HCT116 (cell line): Measurements from ENCODE around the gene FOXK1. TPM values are rescaled to one million over a fixed set of nuclear protein-coding genes. Genes with fewer than 3 reads are reported as not detected.

Experiments used
- ATAC-seq: fragments of 200-7000 bp; cut with Tn5 transposase; 2 replicates; pipeline ENCODE4 v1.9.1; 2020; ENCODE audit warnings: mild to moderate bottlenecking, moderate library complexity
- BruUV-seq: library from RNA; stranded (reverse); fragments of 400-500 nt; replicated peaks from 2 replicates; lab custom pipeline; 2021; lab: Mats Ljungman, UMichigan
- CTCF ChIA-PET: fragments of 300-600 bp; sonication (Branson Sonifier 250); formaldehyde crosslinking; loops from one replicate; lab custom pipeline; 2021; ENCODE audit warnings: antibody characterized with exemption; lab: Charles Lee
- POLR2A ChIA-PET: fragments of 300-600, 350-600 bp; sonication (Branson Sonifier 250); formaldehyde crosslinking; loops from one replicate; lab custom pipeline; 2021; ENCODE audit warnings: antibody characterized with exemption; lab: Charles Lee
- RAD21 ChIA-PET, 2 experiments: fragments of 300-600 bp; sonication (Branson Sonifier 250); formaldehyde crosslinking; loops; one replicate each; lab custom pipeline; 2023; ENCODE audit warnings: low total read pairs in 2 of 2; ENCODE audit not compliant: uncharacterized antibody in 2 of 2, unreplicated experiment in 2 of 2, low non-redundant PET in 1 of 2; lab: Charles Lee
- DNase-seq: peaks from one replicate; pipeline ENCODE4 v3.0.0-alpha.2; 2010; ENCODE audit warnings: low read depth, low spot score
- H2AFZ ChIP-seq: fragments of 200-600 bp; shearing (Covaris generic), sonication (generic); 2 replicates; pipeline ENCODE4 v1.6.1; 2017; ENCODE audit warnings: low read depth, mixed run types, mixed read lengths, antibody characterized with exemption, low read length; ENCODE audit not compliant: poor library complexity, severe bottlenecking
- H3K27ac ChIP-seq: 2 replicates; pipeline ENCODE4 v1.5.1; 2012; ENCODE audit warnings: low read depth, low read length
- H3K27me3 ChIP-seq: fragments of 200-600 bp; sonication (generic); 2 replicates; pipeline ENCODE4 v1.6.1; 2016; ENCODE audit warnings: mixed run types, low read length, mixed read lengths; ENCODE audit not compliant: insufficient read depth
- H3K36me3 ChIP-seq, 2 experiments: fragments of 200-500 bp in 1 of 2; fragments of 200-600 bp in 1 of 2; sonication (Bioruptor generic) in 1 of 2; sonication (generic) in 1 of 2; 2 replicates each; pipeline versions ENCODE4 v1.5.1 to v1.6.1; 2014 to 2016; ENCODE audit warnings: low read length in 2 of 2, inconsistent platforms in 1 of 2, mixed read lengths in 1 of 2, mixed run types in 1 of 2; ENCODE audit not compliant: insufficient read depth in 2 of 2, control insufficient read depth in 1 of 2
- H3K4me1 ChIP-seq, 2 experiments: fragments of 200-600 bp in 1 of 2; sonication (generic) in 1 of 2; 2 replicates each; pipeline versions ENCODE4 v1.5.1 to v1.6.1; 2012 to 2017; ENCODE audit warnings: low read length in 2 of 2, inconsistent platforms in 1 of 2, mild to moderate bottlenecking in 1 of 2, mixed read lengths in 1 of 2, mixed run types in 1 of 2, moderate library complexity in 1 of 2; ENCODE audit not compliant: insufficient read depth in 2 of 2, control insufficient read depth in 1 of 2
- H3K4me2 ChIP-seq: fragments of 200-600 bp; sonication (generic); 2 replicates; pipeline ENCODE4 v1.6.1; 2017; ENCODE audit warnings: mixed run types, low read length, mixed read lengths
- H3K4me3 ChIP-seq, 2 experiments: fragments of 200-600 bp in 1 of 2; sonication (generic) in 1 of 2; replicated peaks in 1 of 2; 2 replicates each; pipeline ENCODE4 v1.5.1; 2011 to 2016; ENCODE audit warnings: low read length in 2 of 2, control low read depth in 1 of 2, low read depth in 1 of 2, mild to moderate bottlenecking in 1 of 2, mixed read lengths in 1 of 2, mixed run types in 1 of 2
- H3K79me2 ChIP-seq: fragments of 200-600 bp; sonication (generic); 2 replicates; pipeline ENCODE4 v1.6.1; 2017; ENCODE audit warnings: mild to moderate bottlenecking, mixed run types, low read length, moderate library complexity, mixed read lengths; ENCODE audit not compliant: insufficient read depth
- H3K9ac ChIP-seq: fragments of 200-600 bp; sonication (generic); 2 replicates; pipeline ENCODE4 v1.6.1; 2016; ENCODE audit warnings: low read length, mixed read lengths
- H3K9me2 ChIP-seq: fragments of 200-600 bp; sonication (generic), shearing (Covaris generic); 2 replicates; pipeline ENCODE4 v1.6.1; 2017; ENCODE audit warnings: mixed run types, mild to moderate bottlenecking, moderate library complexity; ENCODE audit not compliant: insufficient read depth
- H3K9me3 ChIP-seq, 2 experiments: fragments of 200-500 bp in 1 of 2; fragments of 200-600 bp in 1 of 2; sonication (Bioruptor generic) in 1 of 2; sonication (generic) in 1 of 2; 2 replicates each; pipeline ENCODE4 v1.6.1; 2014 to 2017; ENCODE audit warnings: low read length in 2 of 2, mixed read lengths in 2 of 2, inconsistent platforms in 1 of 2, low read depth in 1 of 2, mild to moderate bottlenecking in 1 of 2, mixed run types in 1 of 2, moderate library complexity in 1 of 2; ENCODE audit not compliant: control insufficient read depth in 1 of 2, insufficient read depth in 1 of 2
- H4K20me1 ChIP-seq: fragments of 200-600 bp; sonication (generic), shearing (Covaris generic); 2 replicates; pipeline ENCODE4 v1.6.1; 2017; ENCODE audit warnings: mixed run types, mild to moderate bottlenecking, moderate library complexity; ENCODE audit not compliant: insufficient read depth
- CBX3 ChIP-seq: IDR thresholded peaks from 2 replicates; pipeline ENCODE4 v1.6.1; 2012; ENCODE audit warnings: low read depth
- EGR1 ChIP-seq: IDR thresholded peaks from 2 replicates; pipeline ENCODE4 v1.6.1; 2012; ENCODE audit warnings: low read depth
- ELF1 ChIP-seq: IDR thresholded peaks from 2 replicates; pipeline ENCODE4 v1.6.1; 2012; ENCODE audit warnings: low read depth, borderline replicate concordance
- EZH2phosphoT487 ChIP-seq: fragments of 200-600 bp; IDR thresholded peaks from 2 replicates; pipeline ENCODE4 v1.6.1; 2018; ENCODE audit warnings: antibody characterized with exemption, borderline replicate concordance
- FOSL1 ChIP-seq: IDR thresholded peaks from 2 replicates; pipeline ENCODE4 v1.6.1; 2012; ENCODE audit warnings: low read depth
- JUND ChIP-seq: IDR thresholded peaks from 2 replicates; pipeline ENCODE4 v1.6.1; 2012
- POLR2A ChIP-seq: IDR thresholded peaks from 2 replicates; pipeline ENCODE4 v1.7.0; 2011; ENCODE audit warnings: borderline replicate concordance; ENCODE audit not compliant: insufficient read depth, insufficient read length; ENCODE audit errors: extremely low read depth
- POLR2AphosphoS5 ChIP-seq: IDR thresholded peaks from 2 replicates; pipeline ENCODE4 v1.6.1; 2011; ENCODE audit warnings: mild to moderate bottlenecking, low read depth, low read length, moderate library complexity
- SIN3A ChIP-seq: IDR thresholded peaks from 2 replicates; pipeline ENCODE4 v1.6.1; 2012; ENCODE audit warnings: low read depth
- SP1 ChIP-seq: IDR thresholded peaks from 2 replicates; pipeline ENCODE4 v1.6.1; 2012; ENCODE audit warnings: low read depth
- SRF ChIP-seq: IDR thresholded peaks from 2 replicates; pipeline ENCODE4 v1.6.1; 2012; ENCODE audit warnings: low read depth
- TCF7L2 ChIP-seq: IDR thresholded peaks from 2 replicates; pipeline ENCODE4 v1.7.0; 2011; ENCODE audit warnings: borderline replicate concordance, inconsistent platforms; ENCODE audit not compliant: insufficient read depth, insufficient read length; ENCODE audit errors: extremely low read depth
- YY1 ChIP-seq: IDR thresholded peaks from 2 replicates; pipeline ENCODE4 v1.6.1; 2011; ENCODE audit warnings: low read length, low read depth, moderate library complexity, mild to moderate bottlenecking; ENCODE audit not compliant: insufficient replicate concordance; ENCODE audit errors: extremely low read depth
- ZFX ChIP-seq: fragments of 450-650 bp; IDR thresholded peaks from 2 replicates; pipeline ENCODE4 v1.6.1; 2017
- ZNF274 ChIP-seq: fragments of 200-500 bp; sonication (Bioruptor generic); IDR thresholded peaks from 2 replicates; pipeline ENCODE4 v1.6.1; 2014; ENCODE audit warnings: mild to moderate bottlenecking, low read depth, low read length, inconsistent platforms
- intact Hi-C: fragments of 100-400 bp; cut with micrococcal nuclease; formaldehyde crosslinking; loops from 2 replicates; pipeline ENCODE4 v1.10.0; 2022
- total RNA-seq: library from RNA; stranded (reverse); gene quantifications from one replicate; pipeline ENCODE4 v1.2.1, GENCODE V29; 2021; ENCODE audit not compliant: unreplicated experiment
- TF ChIP-seq, protein P1 (sequence below), 3 experiments: fragments of 200-600 bp in 1 of 3; sonication (generic) in 1 of 3; IDR thresholded peaks in 2 of 3; conservative IDR thresholded peaks in 1 of 3; 2 replicates each; pipeline ENCODE4 v1.5.1; 2012 to 2017; ENCODE audit warnings: low read depth in 2 of 3, low read length in 2 of 3, antibody characterized with exemption in 1 of 3, borderline replicate concordance in 1 of 3, control low read depth in 1 of 3, mild to moderate bottlenecking in 1 of 3, mixed read lengths in 1 of 3, mixed run types in 1 of 3, moderate library complexity in 1 of 3; ENCODE audit not compliant: insufficient read depth in 1 of 3
- TF ChIP-seq, protein P2 (sequence below): IDR thresholded peaks from 2 replicates; pipeline ENCODE4 v1.6.1; 2012
- TF ChIP-seq, protein P3 (sequence below): IDR thresholded peaks from 2 replicates; pipeline ENCODE4 v1.6.1; 2012; ENCODE audit warnings: low read depth

The FOXK1 gene
- total RNA-seq, 1 experiment from 2014 or later: 60.5 TPM

DNA sequence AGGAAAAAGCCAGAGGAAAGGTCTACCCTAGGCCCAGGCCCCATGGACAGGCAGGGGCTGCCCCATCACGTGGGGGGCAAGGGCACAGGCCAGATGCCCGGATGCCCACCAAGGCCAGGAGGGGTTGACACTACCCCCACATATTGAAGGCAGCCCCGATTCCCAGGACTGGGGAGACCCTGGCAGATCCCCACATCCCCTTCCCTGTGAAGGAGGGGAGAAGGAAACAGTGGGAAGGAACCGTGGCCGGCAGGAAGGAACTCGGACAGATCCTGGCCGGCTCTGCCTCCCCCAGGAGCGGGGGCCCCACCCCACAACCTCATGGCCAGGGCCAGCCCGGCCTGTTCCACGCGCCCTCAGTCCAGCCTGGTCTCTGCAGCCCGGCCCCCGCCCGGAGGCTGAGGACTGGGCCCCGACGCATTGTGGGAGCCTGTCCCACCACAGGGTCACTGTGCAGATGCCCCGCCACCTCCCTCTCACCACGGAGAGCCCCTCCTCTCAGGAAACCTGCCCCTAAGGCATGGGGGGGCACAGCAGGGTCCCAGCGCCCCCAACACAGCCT, 138.4 kb downstream of the FOXK1 start:
- CTCF ChIA-PET: no interaction called here
- Histone ChIP-seq H3K27ac (no peak overlapping the region), H2AFZ (no peak overlapping the region), H3K4me2 (no peak overlapping the region), H3K79me2 (no peaks in the 10 kb centered on the region), H3K9ac (no peak overlapping the region), H3K9me3 (no peaks in the 10 kb centered on the region), H3K36me3 (no peaks in the 10 kb centered on the region), H4K20me1 (no peaks in the 10 kb centered on the region), H3K9me2 (no peaks in the 10 kb centered on the region), H3K27me3 (no peaks in the 10 kb centered on the region), H3K4me3 (no peak overlapping the region), H3K4me1 (no peaks in the 10 kb centered on the region)
- intact Hi-C loops: no loop called here
- POLR2A ChIA-PET: no interaction called here
- TF ChIP-seq POLR2A: no peak
- no peak for TF ChIP-seq ZFX
- TF ChIP-seq, protein P1, sequence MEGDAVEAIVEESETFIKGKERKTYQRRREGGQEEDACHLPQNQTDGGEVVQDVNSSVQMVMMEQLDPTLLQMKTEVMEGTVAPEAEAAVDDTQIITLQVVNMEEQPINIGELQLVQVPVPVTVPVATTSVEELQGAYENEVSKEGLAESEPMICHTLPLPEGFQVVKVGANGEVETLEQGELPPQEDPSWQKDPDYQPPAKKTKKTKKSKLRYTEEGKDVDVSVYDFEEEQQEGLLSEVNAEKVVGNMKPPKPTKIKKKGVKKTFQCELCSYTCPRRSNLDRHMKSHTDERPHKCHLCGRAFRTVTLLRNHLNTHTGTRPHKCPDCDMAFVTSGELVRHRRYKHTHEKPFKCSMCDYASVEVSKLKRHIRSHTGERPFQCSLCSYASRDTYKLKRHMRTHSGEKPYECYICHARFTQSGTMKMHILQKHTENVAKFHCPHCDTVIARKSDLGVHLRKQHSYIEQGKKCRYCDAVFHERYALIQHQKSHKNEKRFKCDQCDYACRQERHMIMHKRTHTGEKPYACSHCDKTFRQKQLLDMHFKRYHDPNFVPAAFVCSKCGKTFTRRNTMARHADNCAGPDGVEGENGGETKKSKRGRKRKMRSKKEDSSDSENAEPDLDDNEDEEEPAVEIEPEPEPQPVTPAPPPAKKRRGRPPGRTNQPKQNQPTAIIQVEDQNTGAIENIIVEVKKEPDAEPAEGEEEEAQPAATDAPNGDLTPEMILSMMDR (IDR thresholded peaks at IDR 0.05 in 2 of 3, conservative IDR thresholded peaks at IDR 0.05 in 1 of 3; ENCODE audit: borderline replicate concordance in 1 of 3, insufficient read depth in 1 of 3, low read depth in 2 of 3, low read length in 2 of 3): no peak
- TF ChIP-seq, protein P2, sequence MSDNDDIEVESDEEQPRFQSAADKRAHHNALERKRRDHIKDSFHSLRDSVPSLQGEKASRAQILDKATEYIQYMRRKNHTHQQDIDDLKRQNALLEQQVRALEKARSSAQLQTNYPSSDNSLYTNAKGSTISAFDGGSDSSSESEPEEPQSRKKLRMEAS: no peak
- TF ChIP-seq CBX3: no peak
- no peak for TF ChIP-seq YY1
- TF ChIP-seq, protein P3, sequence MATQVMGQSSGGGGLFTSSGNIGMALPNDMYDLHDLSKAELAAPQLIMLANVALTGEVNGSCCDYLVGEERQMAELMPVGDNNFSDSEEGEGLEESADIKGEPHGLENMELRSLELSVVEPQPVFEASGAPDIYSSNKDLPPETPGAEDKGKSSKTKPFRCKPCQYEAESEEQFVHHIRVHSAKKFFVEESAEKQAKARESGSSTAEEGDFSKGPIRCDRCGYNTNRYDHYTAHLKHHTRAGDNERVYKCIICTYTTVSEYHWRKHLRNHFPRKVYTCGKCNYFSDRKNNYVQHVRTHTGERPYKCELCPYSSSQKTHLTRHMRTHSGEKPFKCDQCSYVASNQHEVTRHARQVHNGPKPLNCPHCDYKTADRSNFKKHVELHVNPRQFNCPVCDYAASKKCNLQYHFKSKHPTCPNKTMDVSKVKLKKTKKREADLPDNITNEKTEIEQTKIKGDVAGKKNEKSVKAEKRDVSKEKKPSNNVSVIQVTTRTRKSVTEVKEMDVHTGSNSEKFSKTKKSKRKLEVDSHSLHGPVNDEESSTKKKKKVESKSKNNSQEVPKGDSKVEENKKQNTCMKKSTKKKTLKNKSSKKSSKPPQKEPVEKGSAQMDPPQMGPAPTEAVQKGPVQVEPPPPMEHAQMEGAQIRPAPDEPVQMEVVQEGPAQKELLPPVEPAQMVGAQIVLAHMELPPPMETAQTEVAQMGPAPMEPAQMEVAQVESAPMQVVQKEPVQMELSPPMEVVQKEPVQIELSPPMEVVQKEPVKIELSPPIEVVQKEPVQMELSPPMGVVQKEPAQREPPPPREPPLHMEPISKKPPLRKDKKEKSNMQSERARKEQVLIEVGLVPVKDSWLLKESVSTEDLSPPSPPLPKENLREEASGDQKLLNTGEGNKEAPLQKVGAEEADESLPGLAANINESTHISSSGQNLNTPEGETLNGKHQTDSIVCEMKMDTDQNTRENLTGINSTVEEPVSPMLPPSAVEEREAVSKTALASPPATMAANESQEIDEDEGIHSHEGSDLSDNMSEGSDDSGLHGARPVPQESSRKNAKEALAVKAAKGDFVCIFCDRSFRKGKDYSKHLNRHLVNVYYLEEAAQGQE: no peak
- TF ChIP-seq SP1: no peak
- no peak for TF ChIP-seq POLR2AphosphoS5
- TF ChIP-seq JUND: no peak
- TF ChIP-seq EZH2phosphoT487: no peak
- TF ChIP-seq EGR1: no peak
- no peak for TF ChIP-seq ZNF274
- no peak for TF ChIP-seq SIN3A
- no peak for TF ChIP-seq TCF7L2
- TF ChIP-seq ELF1: no peak
- no peak for TF ChIP-seq FOSL1
- TF ChIP-seq SRF: no peak
- BruUV-seq: no TSS peak
- ATAC-seq (no peak), DNase-seq (no peak)
- RAD21 ChIA-PET: no interaction called here
